ENCODE data around the gene GSTA1. TPM values are rescaled to one million over a fixed set of nuclear protein-coding genes. Genes with fewer than 3 reads are reported as not detected.
"Not testable (repeated sequence)": the region's sequence is repeated elsewhere in the genome, so short reads cannot be mapped to it uniquely, and the experiment has no call there.

The GSTA1 gene
- total RNA-seq, 1 experiment from 2014 or later: 8.5 TPM

DNA sequence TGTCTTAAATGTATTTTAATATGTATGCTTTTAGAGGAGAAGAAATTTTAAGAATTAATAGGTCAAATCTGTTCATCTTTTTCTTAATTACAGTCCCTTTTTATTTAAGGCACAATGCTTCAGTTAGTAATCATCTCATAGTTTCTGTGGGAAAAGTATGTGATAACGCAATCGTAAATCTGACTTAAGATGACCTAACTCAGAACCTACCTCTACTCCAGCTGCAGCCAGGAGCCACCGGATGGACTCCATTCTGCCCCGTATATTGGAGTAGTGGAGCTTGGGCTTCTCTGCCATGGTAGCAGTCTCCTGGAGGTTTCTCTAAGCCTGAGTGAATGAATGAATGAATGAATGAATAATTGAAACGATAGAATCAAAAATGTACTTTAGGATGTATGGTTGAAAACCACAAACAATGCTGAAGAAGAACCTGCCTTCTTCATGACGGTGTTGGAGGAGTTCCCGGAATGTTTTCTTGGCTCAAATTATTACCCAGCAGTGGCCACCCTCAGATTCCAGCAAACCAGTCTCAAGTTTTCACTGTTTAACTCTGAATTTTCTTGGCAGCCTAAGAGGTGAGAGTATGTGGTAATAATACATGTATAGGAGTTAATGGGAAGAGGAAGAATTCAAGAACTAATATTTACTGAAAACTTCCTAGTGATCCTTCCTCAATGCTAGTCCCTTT, 45.8 kb downstream of the GSTA1 start:
- H3K27me3 ChIP-seq (replicated peaks); H3K27ac ChIP-seq; H3K4me1 ChIP-seq (replicated peaks); H3K4me3 ChIP-seq; H3K9me3 ChIP-seq (replicated peaks); DNase-seq (ENCODE audit: low read depth in 1 of 2, low spot score in 2 of 2); H3K36me3 ChIP-seq: not testable (repeated sequence)

- Histone ChIP-seq H3K4me3 (no peak overlapping the region), H3K9me3 (replicated peaks) (no peaks in the 10 kb centered on the region), H3K27me3 (replicated peaks) (no peaks in the 10 kb centered on the region), H3K36me3 (no peaks in the 10 kb centered on the region), H3K4me1 (replicated peaks) (no peaks in the 10 kb centered on the region), H3K27ac (no peak overlapping the region)
- no peak for DNase-seq (ENCODE audit: low read depth in 1 of 2, low spot score in 2 of 2)
Measured at GRCh38 chr6:52754443-52754842, 49.2 kb downstream of the GSTA1 start.

DNA sequence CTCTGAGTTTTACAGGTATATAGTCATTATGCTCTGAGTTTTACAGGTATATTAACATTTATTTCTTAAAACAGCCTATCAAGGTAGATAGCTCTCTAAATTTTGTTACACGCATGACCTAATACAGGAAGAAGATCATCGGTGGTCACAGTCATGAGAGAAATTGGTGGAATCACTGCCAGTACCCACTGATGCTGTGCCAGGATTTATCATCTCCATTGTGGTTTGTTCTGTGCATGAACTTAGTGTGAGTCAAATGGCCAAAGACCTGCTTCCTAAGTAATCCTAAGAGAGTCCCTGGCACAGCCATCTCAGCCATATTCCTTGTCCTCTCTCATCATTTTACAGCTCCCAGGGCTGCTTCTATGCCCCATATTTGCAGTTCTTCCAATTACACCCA, 50.5 kb downstream of the GSTA1 start:
- not testable (repeated sequence) for DNase-seq (ENCODE audit: low read depth in 1 of 2, low spot score in 2 of 2); H3K27ac ChIP-seq; H3K9me3 ChIP-seq (replicated peaks); H3K27me3 ChIP-seq (replicated peaks); H3K4me1 ChIP-seq (replicated peaks); H3K4me3 ChIP-seq; H3K36me3 ChIP-seq

- H3K4me3 ChIP-seq: no peak overlapping the region
- no peaks in the 10 kb centered on the region for H3K9me3 ChIP-seq (replicated peaks)
- H3K27ac ChIP-seq: no peak overlapping the region
- DNase-seq (ENCODE audit: low read depth in 1 of 2, low spot score in 2 of 2): no peak
- no peaks in the 10 kb centered on the region for H3K27me3 ChIP-seq (replicated peaks)
- H3K36me3 ChIP-seq: no peaks in the 10 kb centered on the region
- H3K4me1 ChIP-seq (replicated peaks): peaks cover 12% of the 10 kb centered on the region
Measured at GRCh38 chr6:52752310-52752709, 51.3 kb downstream of the GSTA1 start.

- peaks cover 23% of the 10 kb centered on the region for H3K4me1 ChIP-seq (replicated peaks)
- no peaks in the 10 kb centered on the region for H3K9me3 ChIP-seq (replicated peaks)
- no peak overlapping the region for H3K4me3 ChIP-seq
- H3K36me3 ChIP-seq: no peaks in the 10 kb centered on the region
- H3K27ac ChIP-seq: no peak overlapping the region
- DNase-seq (ENCODE audit: low read depth in 1 of 2, low spot score in 2 of 2): no peak
- H3K27me3 ChIP-seq (replicated peaks): no peaks in the 10 kb centered on the region
Measured at GRCh38 chr6:52749556-52750152, 54.0 kb downstream of the GSTA1 start.

DNA sequence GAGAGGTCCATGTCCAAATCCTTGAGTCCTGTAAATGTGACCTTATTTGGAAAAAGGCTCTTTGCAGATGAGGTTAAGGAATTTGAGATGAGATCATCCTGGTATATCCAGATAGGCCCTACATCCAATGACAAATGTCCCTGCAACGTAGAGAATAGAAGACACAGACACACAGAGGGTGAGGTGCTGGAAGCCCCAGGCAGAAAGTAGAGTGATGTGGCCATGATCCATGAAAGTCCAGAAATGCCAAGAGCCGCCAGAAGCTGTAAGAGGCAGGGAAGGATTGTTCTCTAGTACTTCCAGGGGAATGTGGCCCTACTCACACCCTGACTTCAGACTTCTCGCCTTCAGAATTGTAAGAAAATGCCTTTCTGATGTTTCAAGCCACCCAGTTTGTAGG, 56.3 kb downstream of the GSTA1 start:
- not testable (repeated sequence) for H3K4me3 ChIP-seq; H3K27me3 ChIP-seq (replicated peaks); H3K9me3 ChIP-seq (replicated peaks); H3K36me3 ChIP-seq
- peaks cover 23% of the 10 kb centered on the region for H3K4me1 ChIP-seq (replicated peaks)
- peak overlapping the region; percentile 67 for H3K27ac ChIP-seq
- peak; percentile 66 to 71 for DNase-seq (ENCODE audit: low read depth in 1 of 2, low spot score in 2 of 2)

DNA sequence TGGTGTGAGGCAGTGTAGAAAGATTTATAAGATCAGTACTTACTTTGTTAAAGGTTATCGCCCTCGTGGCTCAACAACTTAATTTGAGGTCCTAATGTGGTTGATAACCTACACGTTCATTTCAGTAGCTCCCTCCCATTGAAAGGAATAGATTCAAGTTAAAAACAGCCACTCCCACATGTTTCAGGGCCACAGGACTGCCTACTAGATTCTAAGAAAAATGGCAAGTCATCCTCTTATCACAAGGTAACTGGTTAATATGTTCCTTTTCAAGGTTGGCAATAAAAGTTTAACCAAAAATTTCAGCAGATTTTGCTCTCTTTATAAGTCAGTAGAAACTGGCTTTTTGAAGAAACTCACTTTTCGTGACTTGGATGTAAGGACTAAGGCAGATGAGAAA, 57.4 kb downstream of the GSTA1 start:
- Histone ChIP-seq H3K27me3 (replicated peaks) (no peaks in the 10 kb centered on the region), H3K27ac (peak overlapping the region; percentile 67; the same call in 1 of the 2 replicates), H3K9me3 (replicated peaks) (no peaks in the 10 kb centered on the region), H3K4me3 (no peak overlapping the region), H3K36me3 (no peaks in the 10 kb centered on the region), H3K4me1 (replicated peaks) (peaks cover 23% of the 10 kb centered on the region)
- no peak for DNase-seq (ENCODE audit: low read depth in 1 of 2, low spot score in 2 of 2)

GRCh38 chr6:52745764-52746201, 57.8 kb downstream of the GSTA1 start:
- no peak for DNase-seq (ENCODE audit: low read depth in 1 of 2, low spot score in 2 of 2)
- no peak overlapping the region for H3K27ac ChIP-seq
- no peaks in the 10 kb centered on the region for H3K27me3 ChIP-seq (replicated peaks)
- H3K36me3 ChIP-seq: no peaks in the 10 kb centered on the region
- H3K9me3 ChIP-seq (replicated peaks): no peaks in the 10 kb centered on the region
- peaks cover 23% of the 10 kb centered on the region for H3K4me1 ChIP-seq (replicated peaks)
- no peak overlapping the region for H3K4me3 ChIP-seq

GRCh38 chr6:52741872-52742271, 61.7 kb downstream of the GSTA1 start:
- no peaks in the 10 kb centered on the region for H3K27me3 ChIP-seq (replicated peaks)
- no peak overlapping the region for H3K4me3 ChIP-seq
- no peaks in the 10 kb centered on the region for H3K36me3 ChIP-seq
- peaks cover 7% of the 10 kb centered on the region for H3K4me1 ChIP-seq (replicated peaks)
- H3K9me3 ChIP-seq (replicated peaks): no peaks in the 10 kb centered on the region
- no peak overlapping the region for H3K27ac ChIP-seq
- no peak for DNase-seq (ENCODE audit: low read depth in 1 of 2, low spot score in 2 of 2)

Other genes with a start within 250 kb of the GSTA1 start
- 59.7 and 98.1 TPM in 2 replicates for gene TRAM2, start 226.8 kb downstream of the GSTA1 start, total RNA-seq (2014; rRNA removed; shearing (Covaris generic))
- gene TMEM14A, start 132.7 kb downstream of the GSTA1 start, total RNA-seq (2014; rRNA removed; shearing (Covaris generic)): 78.6 and 91.0 TPM in 2 replicates
- not detected in 2 replicates for gene GSTA2, start 40.3 kb downstream of the GSTA1 start, total RNA-seq (2014; rRNA removed; shearing (Covaris generic))
- gene GSTA5, start 37.0 kb upstream of the GSTA1 start, total RNA-seq (2014; rRNA removed; shearing (Covaris generic)): not detected in 2 replicates
- gene GSTA3, start 105.9 kb upstream of the GSTA1 start, total RNA-seq (2014; rRNA removed; shearing (Covaris generic)): not detected in 2 replicates
- gene GSTA4, start 191.5 kb upstream of the GSTA1 start, total RNA-seq (2014; rRNA removed; shearing (Covaris generic)): 25.8 and 46.8 TPM in 2 replicates